ENCODE data around the gene FGF12. TPM values are rescaled to one million over a fixed set of nuclear protein-coding genes. Genes with fewer than 3 reads are reported as not detected.

Gene FGF12
- total and polyA plus RNA-seq, 2 of the 13 experiments (the other 11 are each of a cell fraction or from before 2014, with no cell fraction given), result 0.07 TPM; not detected in 1

GRCh38 chr3:192106543-192106942, 620.8 kb downstream of the FGF12 start (continued):
- TF ChIP-seq HOXD1 (CRISPR knock-in tag; IDR thresholded peaks at IDR 0.05), result no peak
- TF ChIP-seq KIAA2018 (CRISPR knock-in tag; IDR thresholded peaks at IDR 0.05; ENCODE audit: borderline replicate concordance), result no peak
- no peak for TF ChIP-seq NFYC (CRISPR knock-in tag; IDR thresholded peaks at IDR 0.05)
- TF ChIP-seq ZMAT5 (CRISPR knock-in tag; IDR thresholded peaks at IDR 0.05; ENCODE audit: borderline replicate concordance, low read depth), result no peak
- TF ChIP-seq ZNF879 (CRISPR knock-in tag; IDR thresholded peaks at IDR 0.05), result no peak

Measured in HepG2 (cell line).